ENCODE data around the gene WRAP53.

WRAP53 gene

GRCh38 chr17:7684851-7685532, 3.3 kb upstream of the WRAP53 start:
- no peak for DNase-seq (ENCODE audit: low read depth)

DNA sequence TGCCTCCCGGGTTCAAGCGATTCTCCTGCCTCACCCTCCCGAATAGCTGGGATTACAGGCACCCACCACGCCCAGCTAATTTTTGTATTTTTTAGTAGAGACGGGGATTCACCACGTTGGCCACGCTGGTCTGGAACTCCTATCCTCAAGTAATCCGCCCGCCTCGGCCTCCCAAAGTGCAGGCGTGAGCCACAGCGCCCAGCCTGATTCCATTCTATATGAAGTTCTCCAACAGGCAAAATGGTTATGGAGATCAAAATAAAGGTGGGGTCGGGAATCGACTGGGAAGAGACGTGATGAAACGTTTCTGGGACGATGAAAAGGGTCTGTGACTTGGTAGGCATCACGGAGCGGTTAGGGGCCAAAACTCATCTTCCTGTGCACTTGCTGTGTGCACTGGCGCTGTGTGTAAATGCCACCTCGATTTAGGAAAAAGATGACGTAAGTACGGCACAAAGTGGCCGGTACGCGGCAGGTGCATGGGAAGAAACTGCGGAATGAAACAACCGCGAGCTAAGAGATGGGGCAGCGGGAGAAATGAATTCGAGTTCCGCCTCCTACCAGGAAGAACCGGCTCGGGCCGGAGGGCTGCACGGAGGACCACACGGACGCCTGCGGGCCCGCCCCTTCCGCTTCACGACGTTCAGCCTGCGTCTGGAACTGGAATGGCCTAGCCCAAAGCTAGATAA, 2.6 kb upstream of the WRAP53 start:
- DNase-seq (ENCODE audit: low read depth): peak; percentile 93

GRCh38 chr17:7686222-7687071, 1.8 kb upstream of the WRAP53 start:
- no peak for DNase-seq (ENCODE audit: low read depth)

DNA sequence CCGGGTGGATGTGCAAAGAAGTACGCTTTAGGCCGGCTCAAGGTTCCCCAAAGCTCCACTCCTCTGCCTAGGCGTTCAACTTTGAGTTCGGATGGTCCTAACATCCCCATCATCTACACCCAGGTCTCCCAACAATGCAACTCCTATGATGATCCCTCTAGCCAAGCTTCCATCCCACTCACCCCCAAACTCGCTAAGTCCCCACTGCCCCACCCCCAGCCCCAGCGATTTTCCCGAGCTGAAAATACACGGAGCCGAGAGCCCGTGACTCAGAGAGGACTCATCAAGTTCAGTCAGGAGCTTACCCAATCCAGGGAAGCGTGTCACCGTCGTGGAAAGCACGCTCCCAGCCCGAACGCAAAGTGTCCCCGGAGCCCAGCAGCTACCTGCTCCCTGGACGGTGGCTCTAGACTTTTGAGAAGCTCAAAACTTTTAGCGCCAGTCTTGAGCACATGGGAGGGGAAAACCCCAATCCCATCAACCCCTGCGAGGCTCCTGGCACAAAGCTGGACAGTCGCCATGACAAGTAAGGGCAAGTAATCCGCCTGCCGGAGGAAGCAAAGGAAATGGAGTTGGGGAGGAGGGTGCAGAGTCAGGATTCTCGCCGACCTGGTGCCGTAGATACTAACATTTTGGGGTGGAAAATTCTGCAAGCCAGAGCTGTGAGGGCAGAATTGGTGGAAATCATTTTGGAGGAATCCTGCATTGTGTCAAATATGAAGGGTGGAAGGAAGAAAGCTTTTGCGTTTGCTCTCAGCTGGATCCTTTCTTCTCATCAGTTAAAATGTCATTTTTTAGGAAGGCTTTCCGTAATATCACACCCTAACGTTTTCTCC, 987 bp upstream of the WRAP53 start, which contains the start of gene TP53:
Gene TP53 (minus strand): TSS at position 419 of the 836 bp plus-strand sequence. CDS start 10,896 bp downstream, outside the sequence.
- DNase-seq (ENCODE audit: low read depth): peak; percentile 86

- no peak for DNase-seq (ENCODE audit: low read depth)
Observed at GRCh38 chr17:7688808-7689316, 585 bp downstream of the WRAP53 start.

GRCh38 chr17:7695586-7695985, 7.3 kb downstream of the WRAP53 start:
- no peak for DNase-seq (ENCODE audit: low read depth)

DNA sequence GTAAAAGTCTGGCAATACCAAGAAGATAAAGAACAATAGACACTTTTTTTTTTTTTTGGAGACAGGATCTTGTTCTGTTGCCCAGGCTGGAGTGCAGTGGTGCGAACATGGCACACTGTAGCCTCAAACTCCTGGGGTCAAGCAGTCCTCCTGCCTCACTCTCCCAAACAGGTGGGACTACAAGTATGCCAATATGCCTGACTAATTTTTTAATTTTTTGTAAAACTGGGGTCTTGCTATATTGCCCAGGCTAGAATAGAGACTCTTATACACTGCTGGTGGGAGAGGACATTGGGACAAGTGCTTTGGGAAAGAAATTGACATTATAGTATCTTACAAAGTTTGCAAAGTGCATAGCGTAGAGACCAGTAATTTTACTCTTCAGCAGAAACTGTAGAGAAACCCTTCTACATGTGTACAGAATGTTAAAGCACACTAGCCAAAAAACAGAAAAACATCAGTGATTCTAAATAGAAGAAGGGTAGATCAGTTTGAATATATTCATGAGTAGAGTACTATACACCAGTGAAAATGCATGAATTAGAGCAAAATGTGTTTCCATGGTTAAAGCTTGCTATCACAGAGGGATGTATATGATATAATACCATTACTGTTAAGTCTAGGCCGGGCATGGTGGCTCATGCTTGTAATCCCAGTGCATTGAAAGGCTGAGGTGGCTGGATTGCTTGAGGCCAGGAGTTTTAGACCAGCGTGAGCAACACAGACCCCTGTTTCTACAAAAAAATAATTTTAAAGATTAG, 9.7 kb downstream of the WRAP53 start:
- DNase-seq (ENCODE audit: low read depth): no peak

GRCh38 chr17:7700510-7700909, 12.2 kb downstream of the WRAP53 start:
- no peak for DNase-seq (ENCODE audit: low read depth)

DNA sequence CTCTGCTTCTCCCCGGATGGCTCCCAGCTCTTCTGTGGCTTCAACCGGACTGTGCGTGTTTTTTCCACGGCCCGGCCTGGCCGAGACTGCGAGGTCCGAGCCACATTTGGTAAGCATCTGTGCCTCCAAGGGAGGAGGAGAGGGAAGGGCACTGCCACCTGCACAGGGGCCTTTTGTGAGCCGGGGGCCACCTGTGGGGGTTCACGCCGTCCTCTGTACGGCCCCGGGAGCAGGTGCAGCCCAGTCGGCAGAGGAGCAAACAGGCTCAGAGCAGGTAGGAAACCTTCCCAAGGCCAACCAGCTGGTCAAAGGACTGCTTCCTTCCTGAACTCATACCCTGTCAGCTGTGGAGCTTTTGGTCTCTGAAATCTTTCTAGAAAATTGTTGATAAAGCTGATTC, 13.4 kb downstream of the WRAP53 start:
- DNase-seq (ENCODE audit: low read depth): no peak

DNA sequence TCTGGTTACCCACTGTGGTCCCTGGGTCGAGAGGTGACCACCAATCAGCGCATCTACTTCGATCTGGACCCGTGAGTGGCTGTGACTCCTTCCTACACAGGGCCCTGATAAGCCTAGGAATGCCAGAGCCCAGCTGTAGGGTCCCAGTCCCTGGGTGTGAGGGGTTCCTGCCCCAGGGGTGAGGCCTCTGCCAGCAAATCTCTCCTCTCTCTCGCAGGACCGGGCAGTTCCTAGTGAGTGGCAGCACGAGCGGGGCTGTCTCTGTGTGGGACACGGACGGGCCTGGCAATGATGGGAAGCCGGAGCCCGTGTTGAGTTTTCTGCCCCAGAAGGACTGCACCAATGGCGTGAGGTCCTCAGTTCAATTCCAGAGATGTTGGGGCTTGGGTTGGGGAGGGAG, 14.5 kb downstream of the WRAP53 start:
- DNase-seq (ENCODE audit: low read depth): no peak

GRCh38 chr17:7703584-7704479, 15.6 kb downstream of the WRAP53 start:
- peak; percentile 68 for DNase-seq (ENCODE audit: low read depth)

GRCh38 chr17:7704601-7705268, 16.5 kb downstream of the WRAP53 start, which contains the start of gene EFNB3:
EFNB3 (plus strand) TSS chr17:7705202; CDS start chr17:7705599, 397 bp downstream.
- DNase-seq (ENCODE audit: low read depth): peak; percentile 16

DNA sequence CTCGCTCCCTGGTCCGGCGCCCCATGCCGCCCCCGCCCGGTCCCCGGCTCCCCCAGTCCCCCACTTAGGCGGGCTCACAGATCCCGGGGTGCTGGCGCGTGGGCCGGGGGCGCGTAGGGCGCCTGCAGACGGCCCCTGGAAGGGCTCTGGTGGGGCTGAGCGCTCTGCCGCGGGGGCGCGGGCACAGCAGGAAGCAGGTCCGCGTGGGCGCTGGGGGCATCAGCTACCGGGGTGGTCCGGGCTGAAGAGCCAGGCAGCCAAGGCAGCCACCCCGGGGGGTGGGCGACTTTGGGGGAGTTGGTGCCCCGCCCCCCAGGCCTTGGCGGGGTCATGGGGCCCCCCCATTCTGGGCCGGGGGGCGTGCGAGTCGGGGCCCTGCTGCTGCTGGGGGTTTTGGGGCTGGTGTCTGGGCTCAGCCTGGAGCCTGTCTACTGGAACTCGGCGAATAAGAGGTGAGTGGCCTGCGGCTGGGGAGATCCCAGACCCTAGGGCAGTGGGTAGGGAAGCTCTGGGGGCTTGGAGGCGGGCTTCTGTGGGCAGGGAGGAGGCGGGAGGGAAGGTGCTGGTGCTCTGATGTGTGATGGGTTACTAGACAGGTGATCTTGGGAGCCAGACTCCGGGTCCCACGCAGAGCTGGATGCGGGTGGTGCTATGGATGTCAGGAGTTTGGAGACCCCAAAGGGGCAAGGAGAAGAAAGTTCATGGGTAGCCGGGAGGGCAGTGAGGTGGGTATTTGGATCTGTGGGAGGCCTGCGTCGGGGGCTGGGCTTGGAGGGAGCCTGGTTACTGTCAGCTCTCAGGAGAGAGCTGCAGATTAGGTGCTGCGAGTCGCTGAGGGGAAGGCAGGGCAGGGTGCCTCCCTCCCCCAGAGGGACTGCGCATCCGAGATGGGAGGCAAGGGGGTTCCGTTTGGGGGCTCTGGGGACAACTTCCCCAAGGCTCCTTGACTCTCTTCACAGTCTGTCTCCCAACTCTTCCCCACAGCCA, 17.3 kb downstream of the WRAP53 start:
- no peak for DNase-seq (ENCODE audit: low read depth)

DNA sequence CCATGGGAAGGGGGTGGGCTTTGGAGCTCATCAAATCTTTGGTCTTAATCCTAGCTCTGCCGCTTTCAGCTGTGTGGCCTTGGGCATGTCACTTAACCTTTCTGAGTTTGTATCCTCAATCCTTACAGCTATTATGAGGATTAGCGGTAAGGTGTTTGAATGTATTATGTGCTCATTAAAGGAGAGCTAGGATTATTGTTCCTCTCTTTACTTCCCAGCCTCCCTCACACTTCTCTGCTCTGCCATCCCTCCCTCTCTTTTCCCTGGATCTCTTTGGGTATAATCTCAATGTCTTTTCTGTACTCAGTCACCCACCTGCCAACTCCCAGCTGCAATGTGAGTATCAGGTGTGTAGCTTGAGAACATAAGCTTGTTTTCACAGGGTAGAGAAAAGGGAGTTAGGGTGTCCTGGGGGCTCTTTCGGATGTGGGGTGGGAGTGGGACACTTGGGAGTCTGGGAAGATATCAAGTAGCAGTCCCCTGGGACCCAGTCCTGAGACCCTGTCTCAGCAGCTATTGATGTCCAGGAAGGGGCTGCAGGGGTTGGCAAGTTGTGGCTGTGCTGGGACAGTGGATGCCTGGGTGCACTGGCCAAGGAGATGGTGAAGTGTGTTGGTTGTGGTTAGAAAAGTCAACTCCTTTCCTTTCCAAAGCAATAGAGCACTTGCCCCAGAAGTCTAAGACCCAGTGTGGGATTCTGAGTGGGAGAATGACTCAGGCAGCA, 18.5 kb downstream of the WRAP53 start:
- no peak for DNase-seq (ENCODE audit: low read depth)

GRCh38 chr17:7707446-7707845, 19.2 kb downstream of the WRAP53 start:
- DNase-seq (ENCODE audit: low read depth): no peak

- DNase-seq (ENCODE audit: low read depth): no peak
Observed at GRCh38 chr17:7707858-7708750, 19.8 kb downstream of the WRAP53 start.
